Fibroblast of skin of right quadriceps (primary cell): ENCODE measurements around the gene GPC1.
A peak's percentile ranks its signal among the peaks of the same experiment; 100 is the strongest.
"Not testable (repeated sequence)": the region's sequence is repeated elsewhere in the genome, so short reads cannot be mapped to it uniquely, and the experiment has no call there.

Experiments
- DNase-seq: peaks from one replicate; pipeline ENCODE4 v3.0.0-alpha.2; 2013

Gene GPC1, protein sequence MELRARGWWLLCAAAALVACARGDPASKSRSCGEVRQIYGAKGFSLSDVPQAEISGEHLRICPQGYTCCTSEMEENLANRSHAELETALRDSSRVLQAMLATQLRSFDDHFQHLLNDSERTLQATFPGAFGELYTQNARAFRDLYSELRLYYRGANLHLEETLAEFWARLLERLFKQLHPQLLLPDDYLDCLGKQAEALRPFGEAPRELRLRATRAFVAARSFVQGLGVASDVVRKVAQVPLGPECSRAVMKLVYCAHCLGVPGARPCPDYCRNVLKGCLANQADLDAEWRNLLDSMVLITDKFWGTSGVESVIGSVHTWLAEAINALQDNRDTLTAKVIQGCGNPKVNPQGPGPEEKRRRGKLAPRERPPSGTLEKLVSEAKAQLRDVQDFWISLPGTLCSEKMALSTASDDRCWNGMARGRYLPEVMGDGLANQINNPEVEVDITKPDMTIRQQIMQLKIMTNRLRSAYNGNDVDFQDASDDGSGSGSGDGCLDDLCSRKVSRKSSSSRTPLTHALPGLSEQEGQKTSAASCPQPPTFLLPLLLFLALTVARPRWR

GRCh38 chr2:240435457-240435947, at the start of gene GPC1:
Gene GPC1 (plus strand): TSS chr2:240435663. CDS start chr2:240435919, 256 bp downstream.
- peak; percentile 82 for DNase-seq

DNA sequence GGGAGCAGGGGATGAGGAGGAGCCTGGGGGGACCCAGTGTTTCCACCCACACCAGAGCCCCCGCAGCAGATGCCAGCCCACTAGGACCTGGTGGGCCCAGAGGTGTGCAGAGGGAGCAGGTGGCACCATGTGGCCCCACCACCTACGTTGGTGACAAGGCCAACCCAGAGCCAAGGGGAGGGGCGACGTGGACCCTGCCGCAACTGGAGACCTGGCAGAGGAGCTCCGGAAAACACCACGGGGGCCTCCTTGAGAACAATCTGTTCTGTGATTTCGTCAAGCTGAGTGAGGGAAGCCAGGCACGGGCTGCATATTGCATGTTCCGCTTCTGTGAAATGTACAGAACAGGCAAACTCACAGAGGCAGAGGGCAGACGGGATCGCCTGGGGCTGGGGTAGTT, 49.1 kb upstream of the GPC1 start:
- DNase-seq: no peak

GRCh38 chr2:240386743-240387142, 48.7 kb upstream of the GPC1 start:
- DNase-seq: not testable (repeated sequence)

- no peak for DNase-seq
Measured at GRCh38 chr2:240387325-240387668, 48.2 kb upstream of the GPC1 start.

DNA sequence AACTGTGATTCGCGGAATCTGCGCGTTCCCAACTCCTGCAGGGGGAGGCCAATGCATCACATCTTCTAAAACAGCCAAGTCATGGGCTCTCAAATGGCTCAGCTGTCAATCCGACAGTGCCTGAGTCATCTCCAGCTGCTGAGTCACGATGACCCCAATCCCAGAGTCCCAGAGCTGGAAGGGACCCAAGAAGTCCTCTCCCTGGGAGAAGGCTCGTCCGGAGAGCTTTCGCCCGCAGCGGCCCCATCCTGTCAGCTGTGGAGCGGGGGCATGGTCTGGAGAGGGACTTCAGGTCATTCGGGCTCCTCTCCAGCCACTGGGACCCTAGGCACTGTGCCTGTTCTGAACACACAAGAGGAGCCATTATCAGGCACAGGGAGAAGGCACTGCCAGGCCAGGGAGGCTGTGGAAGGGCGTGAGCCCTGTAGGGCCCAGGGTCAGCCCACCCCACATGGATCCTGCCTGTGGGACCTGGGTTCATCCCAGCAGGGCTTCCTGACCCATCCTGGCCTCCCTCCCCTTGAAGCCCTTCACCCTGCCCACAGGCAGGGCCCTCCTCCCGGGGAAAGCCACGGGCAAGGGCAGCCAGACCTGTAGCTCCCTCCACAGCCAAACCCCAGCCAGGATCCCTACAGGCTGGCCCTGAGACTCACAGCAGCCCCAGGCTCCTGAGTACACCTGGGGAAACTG, 47.6 kb upstream of the GPC1 start:
- DNase-seq: peak; percentile 92

DNA sequence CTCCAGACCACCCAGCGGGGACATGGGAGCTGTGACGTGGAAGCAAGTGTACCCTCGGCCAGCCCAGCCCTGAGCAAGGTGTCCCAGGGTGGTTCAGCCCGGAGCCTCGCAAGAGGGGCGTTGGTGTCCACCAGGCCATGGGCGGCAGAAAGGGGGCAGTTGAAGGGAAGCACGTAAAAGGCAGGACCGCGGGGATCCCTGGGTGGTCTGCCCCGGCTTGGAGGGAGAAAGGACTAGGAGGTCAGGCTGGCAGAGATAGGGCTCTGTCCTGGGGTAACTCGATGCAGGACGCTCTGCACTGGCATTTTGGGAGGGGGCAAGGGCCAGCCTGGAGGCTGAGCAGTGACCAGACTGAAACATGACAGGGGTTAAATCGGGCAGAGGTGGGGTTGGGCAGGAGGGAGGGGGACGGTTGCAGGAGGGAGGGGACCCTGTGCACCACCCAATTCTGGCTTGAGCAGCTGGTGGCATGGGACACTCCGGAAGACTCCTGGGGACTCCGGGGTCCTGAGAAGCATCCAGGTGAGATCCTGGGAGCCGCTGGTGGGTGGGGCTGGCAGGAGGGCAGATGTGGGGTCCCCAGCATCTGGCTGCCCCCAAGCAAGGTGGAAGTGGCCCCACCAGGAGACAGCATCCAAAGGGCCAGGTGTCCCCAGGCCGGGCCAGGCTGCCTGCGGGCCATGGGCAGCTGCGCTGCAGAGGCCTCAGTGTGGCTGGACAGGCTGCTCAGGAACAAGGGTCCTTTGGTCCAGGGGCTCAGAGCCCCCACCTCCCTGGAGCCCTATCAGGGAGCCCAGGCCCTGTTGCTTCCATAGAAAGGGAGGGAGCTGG, 46.8 kb upstream of the GPC1 start:
- DNase-seq: no peak

GRCh38 chr2:240389302-240389805, 46.1 kb upstream of the GPC1 start:
- DNase-seq: no peak

GRCh38 chr2:240390091-240391073, 45.1 kb upstream of the GPC1 start:
- no peak for DNase-seq

GRCh38 chr2:240391111-240392051, 44.1 kb upstream of the GPC1 start:
- no peak for DNase-seq

DNA sequence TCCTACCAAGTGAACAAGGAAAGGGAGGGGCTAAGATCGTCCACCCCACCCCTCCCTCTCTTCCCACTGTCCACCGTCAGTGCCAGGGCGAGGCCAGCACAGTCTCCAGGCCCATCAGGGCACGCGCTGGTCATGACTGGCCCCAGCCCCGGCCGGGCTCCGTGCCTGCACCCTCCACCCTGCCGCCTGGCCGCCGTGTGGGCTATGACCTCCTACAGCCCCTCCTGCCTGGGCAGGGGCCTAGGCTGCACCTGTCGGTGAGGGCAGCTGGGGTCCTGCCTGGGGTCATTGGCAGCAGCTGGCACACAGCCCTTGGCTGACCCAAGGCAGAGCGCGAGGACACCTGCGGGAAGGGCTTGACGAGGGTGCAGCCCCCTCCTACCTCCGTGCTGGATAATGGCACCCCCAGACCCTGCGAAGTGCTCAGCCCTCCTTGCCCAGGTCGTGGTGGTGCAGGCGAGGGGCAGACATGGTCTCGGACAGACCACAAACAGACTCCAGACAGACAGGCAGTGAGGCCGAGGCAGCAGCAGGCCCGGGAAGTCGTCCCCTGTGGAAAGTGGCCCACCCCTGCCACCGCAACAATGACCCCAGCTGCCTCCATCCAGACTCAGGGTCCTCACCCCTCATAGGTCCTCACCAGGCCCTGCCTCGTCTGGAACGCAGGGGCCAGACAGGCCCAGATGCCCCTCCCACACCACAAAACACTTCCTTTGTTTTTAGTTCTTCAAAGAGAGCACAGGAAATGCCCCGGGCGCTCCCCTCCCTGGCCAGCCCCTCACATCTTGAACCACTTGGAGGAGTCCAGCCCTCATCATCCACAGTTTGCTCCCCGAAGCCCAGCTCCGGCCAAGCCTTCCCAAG, 43.1 kb upstream of the GPC1 start:
- DNase-seq: no peak

- no peak for DNase-seq
Measured at GRCh38 chr2:240392948-240393830, 42.3 kb upstream of the GPC1 start.

DNA sequence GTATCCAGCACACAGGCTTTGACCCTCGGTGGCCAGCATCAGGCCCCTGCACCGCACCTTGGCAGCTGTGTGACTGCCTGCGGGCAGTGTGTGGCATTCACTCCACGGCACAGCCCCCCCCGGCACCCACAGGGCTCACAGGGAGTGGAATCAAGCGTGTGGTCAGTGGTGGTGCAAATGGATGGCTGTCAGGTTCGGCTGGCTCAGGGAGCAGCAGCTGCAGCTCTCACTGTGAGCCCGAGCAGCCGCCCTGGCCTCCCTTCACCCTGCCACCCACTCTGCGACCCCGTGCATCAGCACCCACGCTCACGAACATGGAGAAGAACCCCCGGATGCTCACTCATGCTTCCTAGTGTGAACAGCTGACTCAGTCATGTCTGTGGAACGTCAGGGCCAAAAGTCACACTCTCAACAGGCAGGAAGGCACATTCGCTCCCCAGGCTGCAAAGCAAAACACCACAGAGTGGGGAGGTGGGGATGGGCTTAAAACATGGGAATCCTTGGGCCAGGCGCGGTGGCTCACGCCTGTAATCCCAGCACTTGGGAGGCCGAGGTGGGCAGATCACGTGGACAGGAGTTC, 41.5 kb upstream of the GPC1 start:
- peak; percentile 22 for DNase-seq

- DNase-seq: no peak
Measured at GRCh38 chr2:240394549-240394948, 40.9 kb upstream of the GPC1 start.

DNA sequence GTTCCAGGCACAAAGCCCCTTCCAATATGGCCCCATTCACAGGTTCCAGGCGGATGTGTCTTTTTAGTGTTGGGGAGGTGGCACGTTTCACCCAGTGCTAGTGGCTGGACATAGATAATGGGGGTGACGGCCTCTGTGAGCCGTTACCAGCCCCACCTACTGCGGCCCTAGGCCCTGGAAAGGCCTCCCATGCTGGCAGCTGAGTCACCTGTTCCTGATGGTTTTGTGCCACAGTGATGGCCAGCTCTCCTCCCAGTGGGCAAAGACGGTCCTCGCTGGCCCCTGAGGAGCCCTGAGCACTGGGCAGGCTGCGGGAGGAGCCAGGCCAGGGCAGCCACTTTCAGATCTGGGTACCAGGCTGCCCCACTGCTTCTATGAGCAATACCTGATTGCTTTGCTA, 40.0 kb upstream of the GPC1 start:
- DNase-seq: no peak

DNA sequence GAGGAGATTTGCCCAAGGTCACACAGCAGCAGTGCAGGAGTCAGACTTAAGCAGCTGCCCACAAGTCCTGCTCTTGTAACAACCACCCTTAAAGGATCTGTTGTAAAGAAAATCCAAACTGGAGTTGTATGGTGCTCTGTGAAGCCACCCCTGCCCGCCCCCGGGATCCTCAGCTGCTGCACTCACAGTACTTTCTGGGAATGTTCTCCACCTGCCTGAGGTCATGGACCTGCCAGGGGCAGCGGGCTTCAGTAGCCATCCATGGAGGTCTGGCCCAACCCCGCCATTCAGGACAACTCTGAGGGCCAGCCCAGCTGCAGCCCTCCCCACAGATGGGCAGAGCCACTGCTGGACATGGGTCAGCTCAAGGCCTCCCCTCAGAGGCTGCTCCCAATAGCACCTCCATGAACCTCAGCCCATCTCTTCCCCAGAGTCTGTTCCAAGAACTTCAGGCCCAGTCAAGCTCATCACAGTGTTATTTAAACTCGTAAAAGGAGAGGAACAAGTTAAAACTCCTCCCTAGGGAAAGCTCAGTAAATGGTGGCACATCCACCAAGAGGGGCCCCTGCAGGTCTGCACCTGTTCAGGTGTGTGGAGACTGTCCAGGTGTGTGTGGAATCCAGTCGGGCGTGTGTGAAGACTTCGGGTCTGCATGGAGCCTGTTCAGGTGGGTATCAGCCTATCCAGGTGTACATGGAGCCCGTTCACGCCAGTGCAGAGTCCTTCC, 39.4 kb upstream of the GPC1 start:
- no peak for DNase-seq

DNA sequence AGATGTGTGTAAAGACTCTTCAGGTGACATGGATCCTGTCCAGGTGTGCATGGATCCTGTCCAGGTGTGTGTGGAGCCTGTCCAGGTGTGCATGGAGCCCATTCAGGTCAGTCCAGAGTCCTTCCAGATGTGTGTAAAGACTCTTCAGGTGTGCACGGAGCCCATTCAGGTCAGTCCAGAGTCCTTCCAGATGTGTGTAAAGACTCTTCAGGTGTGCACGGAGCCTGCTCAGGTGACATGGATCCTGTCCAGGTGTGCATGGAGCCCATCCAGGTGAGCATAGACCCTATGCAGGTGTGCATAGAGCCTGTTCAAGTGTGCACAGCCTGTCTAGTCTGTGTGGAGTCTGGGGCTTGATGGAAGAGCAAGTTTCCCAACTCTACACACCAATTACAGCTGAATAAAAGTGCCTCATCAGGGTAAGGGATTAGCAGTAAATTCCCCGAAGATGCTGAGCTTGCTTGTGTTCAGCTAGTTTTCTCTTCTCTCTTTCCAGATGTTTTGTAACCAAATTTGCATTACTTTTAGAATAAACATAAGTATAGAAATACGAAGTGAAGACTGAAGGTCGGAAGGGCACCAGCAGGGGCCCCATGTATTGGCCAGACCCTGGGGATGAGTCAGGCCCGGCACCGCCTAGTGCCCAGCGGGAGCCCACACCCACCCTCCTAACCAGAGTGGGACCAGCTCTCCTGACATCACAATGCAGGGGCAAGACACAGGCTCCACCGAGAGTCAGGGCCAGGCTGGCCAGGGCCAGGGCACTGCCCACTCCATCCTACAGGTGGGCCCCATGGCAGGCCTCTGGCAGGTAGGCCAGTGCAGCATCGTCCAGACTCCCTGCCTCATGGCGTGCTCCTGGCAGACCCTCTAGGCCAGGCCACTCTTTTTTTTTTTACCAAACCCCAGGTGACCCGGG, 38.6 kb upstream of the GPC1 start:
- DNase-seq: no peak
